IMR-90 (cell line): Measurements from ENCODE around the gene ADGRV1. TPM values are rescaled to one million over a fixed set of nuclear protein-coding genes. Genes with fewer than 3 reads are reported as not detected.
"Not testable (repeated sequence)": the region's sequence is repeated elsewhere in the genome, so short reads cannot be mapped to it uniquely, and the experiment has no call there.

ENCODE experiments used
- ATAC-seq: fragments of 200-7000 bp; cut with Tn5 transposase; 2 replicates; pipeline ENCODE4 v1.9.1; 2020; ENCODE audit warnings: low read depth, mild to moderate bottlenecking, moderate library complexity
- BruUV-seq: library from RNA; stranded (reverse); fragments of 400-500 nt; replicated peaks from 2 replicates; lab custom pipeline; 2021; lab: Mats Ljungman, UMichigan
- CTCF ChIA-PET: fragments of 300-600 bp; formaldehyde crosslinking; extraction: SDS; loops from one replicate; lab custom pipeline; 2021; ENCODE audit warnings: antibody characterized with exemption; lab: Yijun Ruan, JAX
- POLR2A ChIA-PET: fragments of 300-600 bp; sonication (Branson Sonifier 250); formaldehyde crosslinking; loops from one replicate; lab custom pipeline; 2022; ENCODE audit warnings: antibody characterized with exemption; ENCODE audit not compliant: unreplicated experiment; lab: Charles Lee
- DNase-seq: peaks from one replicate; pipeline ENCODE4 v3.0.0; 2013
- H2AFZ ChIP-seq: replicated peaks from 2 replicates; pipeline ENCODE3; 2013; ENCODE audit warnings: low read length, mild to moderate bottlenecking; ENCODE audit not compliant: poor library complexity
- H2AK5ac ChIP-seq: 2 replicates; pipeline ENCODE4 v1.6.1; 2013; ENCODE audit warnings: low read depth, low read length, inconsistent platforms
- H2AK9ac ChIP-seq: replicated peaks from 2 replicates; pipeline ENCODE3; 2013; ENCODE audit warnings: mild to moderate bottlenecking, low read depth, low read length, moderate library complexity; ENCODE audit not compliant: poor library complexity
- H2BK120ac ChIP-seq: 2 replicates; pipeline ENCODE4 v1.6.1; 2013; ENCODE audit warnings: low read depth, low read length, inconsistent platforms
- H2BK15ac ChIP-seq: 3 replicates; pipeline ENCODE4 v1.6.1; 2013; ENCODE audit warnings: low read depth, low read length, inconsistent platforms
- H2BK20ac ChIP-seq: 2 replicates; pipeline ENCODE4 v1.6.1; 2013; ENCODE audit warnings: low read depth, mild to moderate bottlenecking, inconsistent platforms, low read length, moderate library complexity
- H2BK5ac ChIP-seq: 2 replicates; pipeline ENCODE4 v1.6.1; 2013; ENCODE audit warnings: mild to moderate bottlenecking, low read depth, low read length, inconsistent platforms; ENCODE audit not compliant: poor library complexity, severe bottlenecking
- H3K14ac ChIP-seq: replicated peaks from 2 replicates; pipeline ENCODE4 v1.6.1; 2013; ENCODE audit warnings: low read depth, low read length, inconsistent platforms
- H3K18ac ChIP-seq: 2 replicates; pipeline ENCODE4 v1.6.1; 2013; ENCODE audit warnings: low read depth, low read length, control low read depth
- H3K23ac ChIP-seq: 2 replicates; pipeline ENCODE4 v1.6.1; 2013; ENCODE audit warnings: low read depth, low read length, inconsistent platforms
- H3K27ac ChIP-seq: 2 replicates; pipeline ENCODE4 v1.5.1; 2013; ENCODE audit warnings: mild to moderate bottlenecking, control low read depth, low read length; ENCODE audit not compliant: insufficient read depth
- H3K27me3 ChIP-seq: 2 replicates; pipeline ENCODE4 v1.6.1; 2013; ENCODE audit warnings: low read length; ENCODE audit not compliant: control insufficient read depth, insufficient read depth
- H3K36me3 ChIP-seq: 2 replicates; pipeline ENCODE4 v1.6.1; 2013; ENCODE audit warnings: low read length, mixed read lengths; ENCODE audit not compliant: control insufficient read depth, insufficient read depth
- H3K4ac ChIP-seq: 2 replicates; pipeline ENCODE4 v1.6.1; 2013; ENCODE audit warnings: low read depth, low read length, inconsistent platforms
- H3K4me1 ChIP-seq: 2 replicates; pipeline ENCODE4 v1.6.1; 2013; ENCODE audit warnings: low read length, mixed read lengths; ENCODE audit not compliant: control insufficient read depth, insufficient read depth
- H3K4me2 ChIP-seq: 2 replicates; pipeline ENCODE4 v1.6.1; 2013; ENCODE audit warnings: low read depth, mild to moderate bottlenecking, control low read depth, low read length, moderate library complexity
- H3K4me3 ChIP-seq: 2 replicates; pipeline ENCODE4 v1.5.1; 2013; ENCODE audit warnings: low read depth, mild to moderate bottlenecking, control low read depth, low read length, moderate library complexity; ENCODE audit not compliant: insufficient read depth
- H3K56ac ChIP-seq: 2 replicates; pipeline ENCODE4 v1.6.1; 2013; ENCODE audit warnings: low read length, inconsistent platforms; ENCODE audit not compliant: insufficient read depth; ENCODE audit errors: extremely low read depth
- H3K79me1 ChIP-seq, 2 experiments: 2 replicates each; pipeline ENCODE4 v1.6.1; 2013; ENCODE audit warnings: low read length in 2 of 2, inconsistent platforms in 1 of 2, low read depth in 1 of 2
- H3K9ac ChIP-seq: 2 replicates; pipeline ENCODE4 v1.6.1; 2013; ENCODE audit warnings: low read depth, low read length, control low read depth
- H3K9me1 ChIP-seq: 2 replicates; pipeline ENCODE4 v1.6.1; 2013; ENCODE audit warnings: low read length, inconsistent platforms; ENCODE audit not compliant: insufficient read depth
- H3K9me3 ChIP-seq: 2 replicates; pipeline ENCODE4 v1.6.1; 2013; ENCODE audit warnings: low read length; ENCODE audit not compliant: control insufficient read depth, insufficient read depth
- H4K20me1 ChIP-seq: 2 replicates; pipeline ENCODE4 v1.6.1; 2013; ENCODE audit warnings: low read length, inconsistent platforms; ENCODE audit not compliant: insufficient read depth
- H4K5ac ChIP-seq: 2 replicates; pipeline ENCODE4 v1.6.1; 2013; ENCODE audit warnings: mild to moderate bottlenecking, low read depth, low read length, control low read depth
- H4K8ac ChIP-seq, 2 experiments: 2 replicates each; pipeline ENCODE4 v1.6.1; 2013; ENCODE audit warnings: low read depth in 2 of 2, low read length in 2 of 2, control low read depth in 1 of 2, inconsistent platforms in 1 of 2
- H4K91ac ChIP-seq: 2 replicates; pipeline ENCODE4 v1.6.1; 2013; ENCODE audit warnings: low read depth, low read length, inconsistent platforms; ENCODE audit not compliant: insufficient read depth
- WGBS, 2 experiments: methylation state at CpG; one replicate each; pipeline versions ENCODE4 v1.1.5 to v1.1.7; 2013; ENCODE audit warnings: missing lambda C conversion rate in 2 of 2; ENCODE audit not compliant: insufficient read length in 1 of 2; ENCODE audit errors: extremely low coverage in 2 of 2; 5-methylcytosine and 5-hydroxymethylcytosine counted together
- dilution Hi-C: fragments of 300-500 bp; cut with HindIII; formaldehyde crosslinking; loops from one replicate; pipeline ENCODE4 v1.14.3; 2018; ENCODE audit warnings: low sequenced_read_pairs; ENCODE audit not compliant: unreplicated experiment
- in situ Hi-C: fragments of 300-500 bp; cut with MboI; formaldehyde crosslinking; loops from 3 replicates; pipeline ENCODE4 v1.14.3; 2019; ENCODE audit warnings: low sequenced_read_pairs, inconsistent platforms, mixed read lengths
- intact Hi-C: fragments of 100-400 bp; cut with micrococcal nuclease; formaldehyde crosslinking; loops from 2 replicates; pipeline ENCODE4 v1.10.0; 2022
- polyA plus RNA-seq, 3 experiments: library from polyadenylated mRNA; depleted of rRNA; stranded (reverse); fragments of >200 nt; gene quantifications; 2 replicates each; pipeline ENCODE4 v1.2.3, GENCODE V29; 2012; ENCODE audit warnings: low replicate concordance in 1 of 3
- total RNA-seq: library from RNA; depleted of rRNA; stranded (reverse); fragments of >200 nt; gene quantifications from 2 replicates; pipeline ENCODE4 v1.2.3, GENCODE V29; 2012

ADGRV1 gene
- total and polyA plus RNA-seq, 2 of the 4 experiments (the other 2 are of a cell fraction) = under 0.01 TPM; not detected in 1

- H3K9me1 ChIP-seq, H3K36me3 ChIP-seq, H2AK9ac ChIP-seq, intact Hi-C loops, H3K27me3 ChIP-seq, H2BK15ac ChIP-seq, in situ Hi-C loops, CTCF ChIA-PET, H3K14ac ChIP-seq, H3K9me3 ChIP-seq, H2BK20ac ChIP-seq, H3K56ac ChIP-seq, H4K8ac ChIP-seq, H2BK120ac ChIP-seq, H2AFZ ChIP-seq, H3K4me3 ChIP-seq, POLR2A ChIA-PET, BruUV-seq, H3K79me1 ChIP-seq, DNase-seq, H4K5ac ChIP-seq, ATAC-seq, H3K23ac ChIP-seq, H3K4ac ChIP-seq, H2AK5ac ChIP-seq, H3K27ac ChIP-seq, H3K4me2 ChIP-seq, H4K20me1 ChIP-seq, H4K91ac ChIP-seq, H2BK5ac ChIP-seq, H3K4me1 ChIP-seq, H3K18ac ChIP-seq, H3K9ac ChIP-seq, dilution Hi-C loops: not testable (repeated sequence)
- no CpG with 5 or more reads among the region's 3 CpGs for WGBS, 2 experiments
These were observed 41.7 kb downstream of the ADGRV1 start for GRCh38 chr5:90600307-90600706.
